Chondrocyte (in vitro differentiated cells): ENCODE measurements around the gene RPTOR. TPM values are rescaled to one million over a fixed set of nuclear protein-coding genes. Genes with fewer than 3 reads are reported as not detected.
A peak's percentile ranks its signal among the peaks of the same experiment; 100 is the strongest.

ENCODE experiments used
- DNase-seq: peaks from one replicate; pipeline ENCODE4 v3.0.0; 2021; ENCODE audit warnings: mixed read lengths, low spot score
- H3K27ac Mint-ChIP-seq: one replicate; pipeline ENCODE4 v1.8.0; 2021; ENCODE audit warnings: mild to moderate bottlenecking, moderate library complexity, mixed read lengths; ENCODE audit not compliant: unreplicated experiment
- H3K27me3 Mint-ChIP-seq: 2 replicates; pipeline ENCODE4 v1.8.0; 2021; ENCODE audit warnings: low read depth, mixed read lengths
- H3K36me3 Mint-ChIP-seq: 2 replicates; pipeline ENCODE4 v1.8.0; 2021; ENCODE audit warnings: low read depth, mixed read lengths
- H3K4me1 Mint-ChIP-seq: 2 replicates; pipeline ENCODE4 v1.8.0; 2021; ENCODE audit warnings: low read depth, mild to moderate bottlenecking, mixed read lengths
- H3K4me3 Mint-ChIP-seq: one replicate; pipeline ENCODE4 v1.8.0; 2021; ENCODE audit warnings: mild to moderate bottlenecking, moderate library complexity, mixed read lengths; ENCODE audit not compliant: unreplicated experiment
- H3K9me3 Mint-ChIP-seq: 2 replicates; pipeline ENCODE4 v1.8.0; 2021; ENCODE audit warnings: low read depth, mixed read lengths
- total RNA-seq: library from RNA; stranded (reverse); gene quantifications from 3 replicates; pipeline ENCODE4 v1.2.1, GENCODE V29; 2021
- TF ChIP-seq, protein P1 (sequence below): fragments of 200-600 bp; sonication (generic); IDR thresholded peaks from 2 replicates; pipeline ENCODE4 v1.5.0; 2021; ENCODE audit warnings: antibody characterized with exemption, mild to moderate bottlenecking, moderate library complexity

The RPTOR gene
- total RNA-seq, 1 donor from 2014 or later, result 30.9 TPM

DNA sequence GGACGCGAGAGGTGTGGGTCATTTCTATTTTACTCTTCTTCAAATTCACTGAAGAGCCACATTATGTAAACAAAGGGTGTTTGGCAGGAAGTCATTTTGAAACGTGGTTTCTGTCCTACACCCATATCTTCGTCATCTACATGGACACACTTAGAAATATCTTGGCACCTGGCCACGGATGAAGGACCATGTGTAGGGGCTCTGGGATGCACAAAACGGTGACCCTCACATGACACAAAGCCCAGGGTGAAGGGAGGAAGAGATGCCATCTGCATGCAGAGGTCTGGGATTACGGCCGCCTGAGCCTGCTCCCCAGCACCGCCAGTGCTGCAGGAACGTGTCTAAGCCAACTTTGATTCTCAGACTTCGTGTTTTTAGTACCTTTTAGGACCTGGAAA, 316.8 kb downstream of the RPTOR start:
- Mint-ChIP-seq H3K4me3 (no peak overlapping the region), H3K4me1 (peaks cover 33% of the 10 kb centered on the region), H3K9me3 (no peaks in the 10 kb centered on the region), H3K27ac (no peak overlapping the region), H3K27me3 (no peaks in the 10 kb centered on the region), H3K36me3 (peaks cover 8% of the 10 kb centered on the region)
- TF ChIP-seq, protein P1, sequence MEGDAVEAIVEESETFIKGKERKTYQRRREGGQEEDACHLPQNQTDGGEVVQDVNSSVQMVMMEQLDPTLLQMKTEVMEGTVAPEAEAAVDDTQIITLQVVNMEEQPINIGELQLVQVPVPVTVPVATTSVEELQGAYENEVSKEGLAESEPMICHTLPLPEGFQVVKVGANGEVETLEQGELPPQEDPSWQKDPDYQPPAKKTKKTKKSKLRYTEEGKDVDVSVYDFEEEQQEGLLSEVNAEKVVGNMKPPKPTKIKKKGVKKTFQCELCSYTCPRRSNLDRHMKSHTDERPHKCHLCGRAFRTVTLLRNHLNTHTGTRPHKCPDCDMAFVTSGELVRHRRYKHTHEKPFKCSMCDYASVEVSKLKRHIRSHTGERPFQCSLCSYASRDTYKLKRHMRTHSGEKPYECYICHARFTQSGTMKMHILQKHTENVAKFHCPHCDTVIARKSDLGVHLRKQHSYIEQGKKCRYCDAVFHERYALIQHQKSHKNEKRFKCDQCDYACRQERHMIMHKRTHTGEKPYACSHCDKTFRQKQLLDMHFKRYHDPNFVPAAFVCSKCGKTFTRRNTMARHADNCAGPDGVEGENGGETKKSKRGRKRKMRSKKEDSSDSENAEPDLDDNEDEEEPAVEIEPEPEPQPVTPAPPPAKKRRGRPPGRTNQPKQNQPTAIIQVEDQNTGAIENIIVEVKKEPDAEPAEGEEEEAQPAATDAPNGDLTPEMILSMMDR, result no peak
- DNase-seq, result peak; percentile 49

DNA sequence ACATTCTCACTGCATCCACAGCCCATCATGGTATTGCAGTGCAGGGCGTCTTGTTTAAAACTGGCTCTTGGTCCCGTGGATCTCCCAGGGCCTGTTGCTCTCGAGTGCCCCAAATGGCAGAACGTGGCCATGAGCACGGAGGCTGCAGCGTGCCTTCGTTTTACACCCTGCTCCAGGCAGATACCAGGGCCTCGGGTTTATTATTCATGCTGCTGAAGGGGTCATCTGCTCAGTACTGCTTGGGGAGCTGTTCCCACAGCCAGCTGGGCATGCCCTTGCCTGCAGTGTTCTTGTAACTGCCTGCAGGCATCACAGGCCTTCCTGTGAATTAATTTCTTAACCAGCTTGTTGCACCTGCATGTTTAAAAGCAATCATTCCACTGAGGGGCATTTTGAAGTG, 317.3 kb downstream of the RPTOR start:
- peak; percentile 52 for DNase-seq
- Mint-ChIP-seq H3K27ac (peak overlapping the region; percentile 32), H3K4me1 (peaks cover 29% of the 10 kb centered on the region), H3K36me3 (peaks cover 8% of the 10 kb centered on the region), H3K27me3 (no peaks in the 10 kb centered on the region), H3K4me3 (no peak overlapping the region), H3K9me3 (no peaks in the 10 kb centered on the region)
- TF ChIP-seq, protein P1, result peak; percentile 72

DNA sequence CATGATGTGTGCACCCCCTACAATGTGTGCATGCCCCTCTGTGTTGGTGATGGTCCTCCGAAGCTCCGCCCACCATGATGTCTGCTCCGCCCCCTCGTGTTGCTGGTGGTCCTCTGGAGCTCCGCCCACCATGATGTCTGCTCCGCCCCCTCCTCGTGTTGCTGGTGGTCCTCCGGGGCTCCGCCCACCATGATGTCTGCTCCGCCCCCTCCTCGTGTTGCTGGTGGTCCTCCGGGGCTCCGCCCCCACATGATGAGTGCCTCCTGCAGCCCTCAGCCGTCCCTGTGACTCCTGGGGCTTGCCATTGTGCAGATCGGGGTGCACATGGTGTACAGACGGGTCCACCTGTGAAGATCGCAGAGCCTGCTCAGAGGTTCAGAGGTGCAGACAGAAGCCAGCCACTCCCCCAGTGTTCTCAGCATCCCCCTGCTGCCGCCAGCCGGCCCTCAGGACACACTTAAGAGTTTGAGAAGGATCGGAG, 317.9 kb downstream of the RPTOR start:
- H3K4me3 Mint-ChIP-seq, result no peak overlapping the region
- H3K27me3 Mint-ChIP-seq, result no peaks in the 10 kb centered on the region
- DNase-seq, result peak; percentile 79
- peaks cover 25% of the 10 kb centered on the region for H3K4me1 Mint-ChIP-seq
- H3K27ac Mint-ChIP-seq, result no peak overlapping the region
- H3K36me3 Mint-ChIP-seq, result peaks cover 8% of the 10 kb centered on the region
- TF ChIP-seq, protein P1, result no peak
- H3K9me3 Mint-ChIP-seq, result no peaks in the 10 kb centered on the region

DNA sequence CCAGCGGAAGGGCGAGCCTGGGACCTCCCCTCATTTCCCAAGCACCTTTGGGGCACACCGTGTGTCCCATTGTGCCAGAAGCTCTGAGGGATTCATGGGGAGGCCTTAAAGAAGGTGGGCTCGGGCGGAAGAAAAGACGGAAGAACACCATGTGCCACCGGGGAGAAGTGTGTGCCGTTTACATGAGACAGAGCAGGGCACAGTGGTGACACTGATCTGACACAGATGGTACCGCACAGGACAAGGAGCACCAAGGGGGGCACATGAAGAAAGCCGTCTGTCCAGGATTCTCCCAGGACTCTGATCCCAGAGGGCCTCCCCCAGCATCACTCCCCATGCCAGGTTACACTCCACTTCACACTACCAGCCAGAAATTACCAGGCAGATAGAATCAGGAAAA, 318.3 kb downstream of the RPTOR start:
- Mint-ChIP-seq H3K27ac (no peak overlapping the region), H3K4me1 (peaks cover 24% of the 10 kb centered on the region)
- DNase-seq, result no peak

GRCh38 chr17:80863626-80864025, 319.0 kb downstream of the RPTOR start:
- TF ChIP-seq, protein P1, result no peak
- DNase-seq, result peak; percentile 53
- H3K4me1 Mint-ChIP-seq, result peaks cover 17% of the 10 kb centered on the region
- H3K9me3 Mint-ChIP-seq, result no peaks in the 10 kb centered on the region
- no peak overlapping the region for H3K27ac Mint-ChIP-seq
- H3K36me3 Mint-ChIP-seq, result peaks cover 8% of the 10 kb centered on the region
- H3K27me3 Mint-ChIP-seq, result no peaks in the 10 kb centered on the region
- H3K4me3 Mint-ChIP-seq, result no peak overlapping the region

More for the DNA sequence above, 318.3 kb downstream of the RPTOR start:
- Mint-ChIP-seq H3K27me3 (no peaks in the 10 kb centered on the region), H3K36me3 (peaks cover 8% of the 10 kb centered on the region), H3K4me3 (no peak overlapping the region), H3K9me3 (no peaks in the 10 kb centered on the region)
- TF ChIP-seq, protein P1, result no peak
